GM12875 (cell line): Measurements from ENCODE around the gene LCN10.
A peak's percentile ranks its signal among the peaks of the same experiment; 100 is the strongest.

Experiments used
- H3K4me3 ChIP-seq: one replicate; pipeline ENCODE4 v1.5.1; 2011; ENCODE audit warnings: low read depth, low read length, control low read depth
- CTCF ChIP-seq: IDR thresholded peaks from 2 replicates; pipeline ENCODE4 v1.5.1; 2011; ENCODE audit warnings: low read depth, mild to moderate bottlenecking, control low read depth, inconsistent platforms, low read length, moderate library complexity, borderline replicate concordance; ENCODE audit not compliant: insufficient read depth

The LCN10 gene

DNA sequence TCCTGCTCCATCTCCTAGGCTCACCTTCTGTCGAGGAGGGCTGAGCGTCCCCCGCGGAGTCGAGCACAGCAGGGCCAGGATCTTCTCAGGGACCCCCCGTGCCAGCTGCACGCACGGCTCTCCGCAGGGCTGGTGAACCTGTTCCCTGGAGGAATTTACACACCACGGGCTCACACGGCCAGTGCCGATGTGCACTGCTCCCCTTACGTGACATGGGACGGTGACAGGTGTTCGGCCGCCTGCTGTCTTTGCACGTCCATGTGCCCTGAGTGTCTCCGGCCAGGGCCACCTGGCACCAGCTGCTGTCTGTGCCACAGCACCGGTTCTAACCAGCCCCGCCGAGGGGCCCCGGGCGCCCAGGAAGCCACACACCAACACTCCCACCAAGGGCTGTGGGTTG, 46.8 kb downstream of the LCN10 start:
- no peak for TF ChIP-seq CTCF
- no peak overlapping the region for H3K4me3 ChIP-seq

DNA sequence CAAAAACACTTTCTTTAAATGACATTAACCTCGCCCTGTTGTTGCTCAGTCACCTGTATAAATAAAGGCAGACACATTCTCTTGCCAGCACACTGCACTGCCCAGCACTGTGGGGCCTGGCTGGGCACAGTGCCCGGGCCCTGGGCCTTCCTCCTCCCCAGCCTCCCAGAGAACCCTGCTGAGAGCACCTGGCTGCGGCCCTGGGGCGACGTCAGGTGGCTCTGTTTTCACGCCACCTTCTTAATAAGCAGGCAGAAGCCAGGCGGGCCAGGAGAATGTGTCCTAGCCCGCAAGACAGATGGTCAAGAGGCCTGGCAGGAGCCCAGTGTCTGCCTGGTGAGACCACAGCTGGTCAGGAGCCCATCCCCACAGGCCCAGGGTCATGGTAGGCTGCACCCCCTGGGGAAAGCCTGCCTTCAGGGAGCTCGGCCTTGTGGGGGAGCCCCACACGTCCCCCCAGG, 47.3 kb downstream of the LCN10 start:
- H3K4me3 ChIP-seq = no peak overlapping the region
- TF ChIP-seq CTCF = no peak

- H3K4me3 ChIP-seq = no peak overlapping the region
- TF ChIP-seq CTCF = no peak
Measured at GRCh38 chr9:136694872-136695247, 47.9 kb downstream of the LCN10 start.

DNA sequence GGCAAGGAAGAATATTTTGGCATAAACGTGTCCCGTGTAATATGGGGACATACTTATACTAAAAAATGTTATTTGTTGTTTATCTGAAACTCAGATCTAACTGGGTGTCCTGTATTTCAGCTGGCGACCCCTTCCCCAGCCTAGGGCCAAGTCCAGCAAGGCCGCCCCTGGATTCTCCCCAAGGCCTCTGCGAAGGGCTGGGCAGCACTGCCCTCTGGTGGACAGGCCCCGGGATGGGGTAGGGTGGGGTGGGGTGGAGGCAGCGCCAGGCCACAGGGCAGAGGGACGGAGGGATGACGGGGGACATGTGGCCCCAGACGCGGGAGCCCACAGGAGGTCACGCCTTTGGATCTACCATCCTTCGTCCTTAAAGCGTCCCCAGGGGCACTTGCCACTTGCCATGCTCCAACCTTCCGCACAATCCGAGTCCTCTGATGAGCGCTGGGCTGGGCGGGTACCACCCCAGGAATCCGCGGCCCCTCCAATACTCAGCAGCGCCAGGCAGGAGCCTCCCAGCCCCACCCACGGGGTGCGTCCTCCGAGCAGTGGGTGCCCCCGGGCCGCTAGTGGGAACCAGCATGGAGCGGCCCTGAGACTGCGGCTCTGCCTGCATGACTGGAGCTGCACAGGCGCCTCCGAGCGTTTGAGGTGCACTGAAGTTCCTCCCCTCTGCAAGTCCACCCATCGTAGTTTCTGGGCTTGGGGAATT, 48.4 kb downstream of the LCN10 start:
- H3K4me3 ChIP-seq = no peak overlapping the region
- peak; percentile 70 for TF ChIP-seq CTCF

- H3K4me3 ChIP-seq = no peak overlapping the region
- no peak for TF ChIP-seq CTCF
Measured at GRCh38 chr9:136693490-136694162, 49.1 kb downstream of the LCN10 start.

GRCh38 chr9:136693135-136693489, 49.6 kb downstream of the LCN10 start:
- H3K4me3 ChIP-seq = no peak overlapping the region
- no peak for TF ChIP-seq CTCF
